GM23338 (cell line): Measurements from ENCODE around the gene ZNF784. TPM values are rescaled to one million over a fixed set of nuclear protein-coding genes. Genes with fewer than 3 reads are reported as not detected.

Experiments used
- ATAC-seq: fragments of 200-7000 bp; cut with Tn5 transposase; 3 replicates; pipeline ENCODE4 v1.9.1; 2020
- DNase-seq: peaks from one replicate; pipeline ENCODE4 v3.0.0-alpha.2; 2015; ENCODE audit warnings: low spot score
- H2AFZ ChIP-seq: fragments of 200-600 bp; sonication (generic); 2 replicates; pipeline ENCODE4 v1.8.0; 2016; ENCODE audit warnings: antibody characterized with exemption, mild to moderate bottlenecking, moderate library complexity
- H3F3A ChIP-seq: fragments of 200-600 bp; sonication (generic); replicated peaks from 2 replicates; pipeline ENCODE4 v1.8.0; 2017; ENCODE audit warnings: antibody characterized with exemption, mixed run types, low read depth
- H3K27ac ChIP-seq: fragments of 200-600 bp; sonication (generic); 2 replicates; pipeline ENCODE4 v1.6.1; 2016; ENCODE audit warnings: low read depth
- H3K27me3 ChIP-seq: fragments of 200-600 bp; sonication (generic); 2 replicates; pipeline ENCODE4 v1.8.0; 2016; ENCODE audit warnings: mild to moderate bottlenecking, mixed run types, moderate library complexity; ENCODE audit not compliant: insufficient read depth
- H3K36me3 ChIP-seq: fragments of 200-600 bp; sonication (generic); 2 replicates; pipeline ENCODE4 v1.8.0; 2016; ENCODE audit warnings: mild to moderate bottlenecking; ENCODE audit not compliant: insufficient read depth
- H3K4me1 ChIP-seq: fragments of 200-600 bp; sonication (generic); 2 replicates; pipeline ENCODE4 v1.8.0; 2016; ENCODE audit warnings: mild to moderate bottlenecking, moderate library complexity; ENCODE audit not compliant: insufficient read depth
- H3K4me2 ChIP-seq: fragments of 200-600 bp; sonication (generic); 2 replicates; pipeline ENCODE4 v1.7.1; 2017; ENCODE audit warnings: mixed run types
- H3K4me3 ChIP-seq: fragments of 200-600 bp; sonication (generic); 2 replicates; pipeline ENCODE4 v1.6.1; 2016; ENCODE audit warnings: mixed run types
- H3K79me2 ChIP-seq: fragments of 200-600 bp; sonication (generic); replicated peaks from 2 replicates; pipeline ENCODE4 v1.8.0; 2017; ENCODE audit warnings: mild to moderate bottlenecking; ENCODE audit not compliant: insufficient read depth
- H3K9me2 ChIP-seq: fragments of 200-600 bp; sonication (generic); 2 replicates; pipeline ENCODE4 v1.8.0; 2017; ENCODE audit not compliant: insufficient read depth
- H4K20me1 ChIP-seq: fragments of 200-600 bp; sonication (generic); replicated peaks from 2 replicates; pipeline ENCODE4 v1.8.0; 2017; ENCODE audit warnings: mild to moderate bottlenecking; ENCODE audit not compliant: insufficient read depth
- H3K27ac Mint-ChIP-seq: 2 replicates; pipeline ENCODE4 v1.8.0; 2020; ENCODE audit warnings: inconsistent platforms, mild to moderate bottlenecking, moderate library complexity, mixed read lengths
- H3K27me3 Mint-ChIP-seq: 3 replicates; pipeline ENCODE4 v1.8.0; 2022; ENCODE audit warnings: low read depth, mild to moderate bottlenecking, moderate library complexity, mixed read lengths, inconsistent platforms; ENCODE audit not compliant: insufficient read depth, poor library complexity
- H3K36me3 Mint-ChIP-seq: 3 replicates; pipeline ENCODE4 v1.8.0; 2021; ENCODE audit warnings: low read depth, mild to moderate bottlenecking, inconsistent platforms, moderate library complexity, mixed read lengths
- H3K4me1 Mint-ChIP-seq: 3 replicates; pipeline ENCODE4 v1.8.0; 2020; ENCODE audit warnings: mild to moderate bottlenecking, inconsistent platforms, mixed read lengths
- H3K4me3 Mint-ChIP-seq: 3 replicates; pipeline ENCODE4 v1.8.0; 2021; ENCODE audit warnings: moderate library complexity, mild to moderate bottlenecking, inconsistent platforms, mixed read lengths
- H3K9me3 Mint-ChIP-seq: 3 replicates; pipeline ENCODE4 v1.8.0; 2020; ENCODE audit warnings: moderate library complexity, mild to moderate bottlenecking, inconsistent platforms, mixed read lengths
- CREB1 ChIP-seq: fragments of 250-450 bp; sonication (Bioruptor Pico); IDR thresholded peaks from 2 replicates; pipeline ENCODE4 v1.5.0; 2020; ENCODE audit warnings: low read depth, mild to moderate bottlenecking, moderate library complexity
- EZH2phosphoT487 ChIP-seq: fragments of 200-600 bp; sonication (generic); IDR thresholded peaks from one replicate; pipeline ENCODE4 v1.8.1; 2018; ENCODE audit warnings: antibody characterized with exemption; ENCODE audit not compliant: unreplicated experiment
- NANOG ChIP-seq: IDR thresholded peaks from 2 replicates; pipeline ENCODE4 v1.6.1; 2016; ENCODE audit warnings: antibody characterized with exemption, borderline replicate concordance
- POLR2AphosphoS5 ChIP-seq: IDR thresholded peaks from 2 replicates; pipeline ENCODE4 v1.6.1; 2016; ENCODE audit warnings: antibody characterized with exemption, low read depth
- ZNF114 ChIP-seq: fragments of 250-450 bp; sonication (Bioruptor Pico); IDR thresholded peaks from 2 replicates; pipeline ENCODE4 v1.5.0; 2020; ENCODE audit warnings: mild to moderate bottlenecking, moderate library complexity
- ZNF331 ChIP-seq: fragments of 250-450 bp; sonication (Bioruptor Pico); IDR thresholded peaks from 2 replicates; pipeline ENCODE4 v1.5.0; 2020; ENCODE audit warnings: low read depth, mild to moderate bottlenecking, moderate library complexity
- polyA plus RNA-seq: library from polyadenylated mRNA; unstranded; fragments of >200 nt; fragmentation: Nextera tagmentation; extraction: Ambion mirVana; gene quantifications from 2 replicates; pipeline ENCODE4 v1.2.1, GENCODE V29; 2016
- total RNA-seq: library from RNA; depleted of rRNA; stranded (reverse); fragments of >200 nt; shearing (Covaris generic); gene quantifications from 2 replicates; pipeline ENCODE4 v1.2.3, GENCODE V29; 2014
- TF ChIP-seq, protein P1 (sequence below): IDR thresholded peaks from 2 replicates; pipeline ENCODE4 v1.6.1; 2016; ENCODE audit warnings: antibody characterized with exemption
- TF ChIP-seq, protein P2 (sequence below): IDR thresholded peaks from one replicate; pipeline ENCODE4 v1.6.1; 2018; ENCODE audit warnings: antibody characterized with exemption; ENCODE audit not compliant: unreplicated experiment
- TF ChIP-seq, protein P3 (sequence below): fragments of 250-450 bp; sonication (Bioruptor Pico); IDR thresholded peaks from 2 replicates; pipeline ENCODE4 v1.5.0; 2020; ENCODE audit warnings: mild to moderate bottlenecking, moderate library complexity

ZNF784 gene
- total and polyA plus RNA-seq, 2 experiments from 2014 or later: 1.5 to 6.7 TPM

DNA sequence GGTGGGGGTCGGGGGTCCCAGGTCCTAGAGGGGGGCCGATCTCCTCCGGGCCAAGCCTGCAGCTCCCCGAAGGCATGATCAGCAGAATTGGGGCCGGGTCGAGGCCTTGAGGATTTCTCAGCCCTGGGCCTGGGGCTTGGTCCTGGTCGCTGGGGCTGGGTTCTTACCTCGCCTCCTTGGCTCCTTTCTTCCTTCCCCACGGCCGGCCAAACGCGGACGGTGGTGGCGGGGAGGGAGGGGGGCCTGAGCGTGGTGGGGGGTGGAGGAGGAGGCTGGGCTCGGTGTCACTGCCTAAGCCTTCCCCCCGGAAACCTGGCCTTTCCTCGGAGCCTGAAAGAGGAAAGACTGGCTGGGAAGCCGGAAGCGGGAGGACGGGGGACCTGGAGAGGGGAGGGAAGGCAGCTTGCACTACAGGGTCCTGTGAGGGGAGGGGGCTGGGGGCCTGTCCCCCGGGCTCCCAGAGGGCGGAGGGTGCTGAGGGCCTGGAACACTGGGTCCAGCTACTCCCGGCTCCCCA is 43.7 kb downstream of the ZNF784 start, which contains the start of gene ZNF579 (continued):
- TF ChIP-seq, protein P1, sequence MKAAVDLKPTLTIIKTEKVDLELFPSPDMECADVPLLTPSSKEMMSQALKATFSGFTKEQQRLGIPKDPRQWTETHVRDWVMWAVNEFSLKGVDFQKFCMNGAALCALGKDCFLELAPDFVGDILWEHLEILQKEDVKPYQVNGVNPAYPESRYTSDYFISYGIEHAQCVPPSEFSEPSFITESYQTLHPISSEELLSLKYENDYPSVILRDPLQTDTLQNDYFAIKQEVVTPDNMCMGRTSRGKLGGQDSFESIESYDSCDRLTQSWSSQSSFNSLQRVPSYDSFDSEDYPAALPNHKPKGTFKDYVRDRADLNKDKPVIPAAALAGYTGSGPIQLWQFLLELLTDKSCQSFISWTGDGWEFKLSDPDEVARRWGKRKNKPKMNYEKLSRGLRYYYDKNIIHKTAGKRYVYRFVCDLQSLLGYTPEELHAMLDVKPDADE: peak; percentile 71; the same call in 1 of the 2 replicates
- TF ChIP-seq, protein P2, sequence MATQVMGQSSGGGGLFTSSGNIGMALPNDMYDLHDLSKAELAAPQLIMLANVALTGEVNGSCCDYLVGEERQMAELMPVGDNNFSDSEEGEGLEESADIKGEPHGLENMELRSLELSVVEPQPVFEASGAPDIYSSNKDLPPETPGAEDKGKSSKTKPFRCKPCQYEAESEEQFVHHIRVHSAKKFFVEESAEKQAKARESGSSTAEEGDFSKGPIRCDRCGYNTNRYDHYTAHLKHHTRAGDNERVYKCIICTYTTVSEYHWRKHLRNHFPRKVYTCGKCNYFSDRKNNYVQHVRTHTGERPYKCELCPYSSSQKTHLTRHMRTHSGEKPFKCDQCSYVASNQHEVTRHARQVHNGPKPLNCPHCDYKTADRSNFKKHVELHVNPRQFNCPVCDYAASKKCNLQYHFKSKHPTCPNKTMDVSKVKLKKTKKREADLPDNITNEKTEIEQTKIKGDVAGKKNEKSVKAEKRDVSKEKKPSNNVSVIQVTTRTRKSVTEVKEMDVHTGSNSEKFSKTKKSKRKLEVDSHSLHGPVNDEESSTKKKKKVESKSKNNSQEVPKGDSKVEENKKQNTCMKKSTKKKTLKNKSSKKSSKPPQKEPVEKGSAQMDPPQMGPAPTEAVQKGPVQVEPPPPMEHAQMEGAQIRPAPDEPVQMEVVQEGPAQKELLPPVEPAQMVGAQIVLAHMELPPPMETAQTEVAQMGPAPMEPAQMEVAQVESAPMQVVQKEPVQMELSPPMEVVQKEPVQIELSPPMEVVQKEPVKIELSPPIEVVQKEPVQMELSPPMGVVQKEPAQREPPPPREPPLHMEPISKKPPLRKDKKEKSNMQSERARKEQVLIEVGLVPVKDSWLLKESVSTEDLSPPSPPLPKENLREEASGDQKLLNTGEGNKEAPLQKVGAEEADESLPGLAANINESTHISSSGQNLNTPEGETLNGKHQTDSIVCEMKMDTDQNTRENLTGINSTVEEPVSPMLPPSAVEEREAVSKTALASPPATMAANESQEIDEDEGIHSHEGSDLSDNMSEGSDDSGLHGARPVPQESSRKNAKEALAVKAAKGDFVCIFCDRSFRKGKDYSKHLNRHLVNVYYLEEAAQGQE: peak; percentile 60

DNA sequence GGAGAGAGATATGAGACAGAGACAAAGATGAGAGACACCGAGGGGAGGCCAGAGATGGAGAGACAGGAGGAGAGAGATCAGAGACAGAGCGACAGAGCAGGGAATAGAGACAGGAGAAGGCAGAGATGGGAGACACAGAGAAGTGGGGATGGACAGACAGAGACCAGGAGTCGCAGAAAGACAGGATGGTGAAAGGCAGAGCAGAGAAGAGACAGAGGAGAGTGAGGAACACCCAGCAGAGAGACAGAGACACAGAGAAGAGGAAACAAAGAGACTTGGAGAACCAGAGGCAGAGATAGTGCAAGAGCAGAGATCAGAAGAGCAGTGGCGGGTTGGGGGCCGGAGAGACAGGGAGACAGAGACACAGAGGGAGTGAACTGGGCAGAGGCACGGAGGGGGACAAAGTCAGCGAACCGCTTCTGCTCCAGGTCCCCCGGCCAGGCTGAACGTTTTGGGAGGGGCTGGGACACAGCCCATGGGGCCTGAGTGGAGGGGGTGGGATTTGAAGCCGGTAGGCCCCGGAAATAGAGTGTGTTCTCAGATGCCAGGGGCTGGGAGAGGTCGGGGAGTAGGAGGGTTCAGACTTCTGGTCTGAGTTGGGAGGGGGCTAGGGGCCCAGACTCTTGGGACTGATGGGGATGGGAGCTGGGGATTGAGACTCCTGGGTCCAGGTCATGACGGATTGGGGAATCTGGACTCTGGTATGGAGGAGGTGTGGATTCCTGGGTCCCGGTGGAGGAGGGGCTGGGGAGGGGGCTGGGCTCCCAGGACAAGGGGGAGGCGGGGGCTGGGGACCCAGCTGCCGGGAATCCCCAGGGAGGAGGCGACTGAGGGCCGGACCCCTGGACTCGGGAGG is 44.4 kb downstream of the ZNF784 start:
- no peaks in the 10 kb centered on the region; the same call in none of the 2 replicates for H3K36me3 ChIP-seq
- peak overlapping the region; percentile 89 for H3K4me2 ChIP-seq
- Mint-ChIP-seq H3K4me1 (peaks cover 9% of the 10 kb centered on the region), H3K4me3 (peak overlapping the region; percentile 87), H3K27ac (peak overlapping the region; percentile 74), H3K36me3 (peaks cover 25% of the 10 kb centered on the region), H3K27me3 (peaks cover 15% of the 10 kb centered on the region), H3K9me3 (no peaks in the 10 kb centered on the region; the same call in 2 of the 3 replicates)
- DNase-seq (peak; percentile 52), ATAC-seq (peak; percentile 68)
- H4K20me1 ChIP-seq: no peaks in the 10 kb centered on the region
- peaks cover 14% of the 10 kb centered on the region for H3F3A ChIP-seq
- peak overlapping the region; percentile 55; the same call in 1 of the 2 replicates for H3K27ac ChIP-seq
- H3K27me3 ChIP-seq: no peaks in the 10 kb centered on the region
- H3K4me1 ChIP-seq: peaks cover under 1% of the 10 kb centered on the region; the same call in 1 of the 2 replicates
- H3K9me2 ChIP-seq: no peaks in the 10 kb centered on the region
- H3K4me3 ChIP-seq: peak overlapping the region; percentile 93
- peaks cover 13% of the 10 kb centered on the region; the same call in 1 of the 2 replicates for H3K79me2 ChIP-seq
- no peak overlapping the region for H2AFZ ChIP-seq
- TF ChIP-seq ZNF114 (CRISPR knock-in tag) (no peak), CREB1 (CRISPR knock-in tag) (no peak), POLR2AphosphoS5 (no peak), EZH2phosphoT487 (no peak), NANOG (no peak), ZNF331 (no peak)
- TF ChIP-seq, protein P1: no peak
- TF ChIP-seq, protein P3, sequence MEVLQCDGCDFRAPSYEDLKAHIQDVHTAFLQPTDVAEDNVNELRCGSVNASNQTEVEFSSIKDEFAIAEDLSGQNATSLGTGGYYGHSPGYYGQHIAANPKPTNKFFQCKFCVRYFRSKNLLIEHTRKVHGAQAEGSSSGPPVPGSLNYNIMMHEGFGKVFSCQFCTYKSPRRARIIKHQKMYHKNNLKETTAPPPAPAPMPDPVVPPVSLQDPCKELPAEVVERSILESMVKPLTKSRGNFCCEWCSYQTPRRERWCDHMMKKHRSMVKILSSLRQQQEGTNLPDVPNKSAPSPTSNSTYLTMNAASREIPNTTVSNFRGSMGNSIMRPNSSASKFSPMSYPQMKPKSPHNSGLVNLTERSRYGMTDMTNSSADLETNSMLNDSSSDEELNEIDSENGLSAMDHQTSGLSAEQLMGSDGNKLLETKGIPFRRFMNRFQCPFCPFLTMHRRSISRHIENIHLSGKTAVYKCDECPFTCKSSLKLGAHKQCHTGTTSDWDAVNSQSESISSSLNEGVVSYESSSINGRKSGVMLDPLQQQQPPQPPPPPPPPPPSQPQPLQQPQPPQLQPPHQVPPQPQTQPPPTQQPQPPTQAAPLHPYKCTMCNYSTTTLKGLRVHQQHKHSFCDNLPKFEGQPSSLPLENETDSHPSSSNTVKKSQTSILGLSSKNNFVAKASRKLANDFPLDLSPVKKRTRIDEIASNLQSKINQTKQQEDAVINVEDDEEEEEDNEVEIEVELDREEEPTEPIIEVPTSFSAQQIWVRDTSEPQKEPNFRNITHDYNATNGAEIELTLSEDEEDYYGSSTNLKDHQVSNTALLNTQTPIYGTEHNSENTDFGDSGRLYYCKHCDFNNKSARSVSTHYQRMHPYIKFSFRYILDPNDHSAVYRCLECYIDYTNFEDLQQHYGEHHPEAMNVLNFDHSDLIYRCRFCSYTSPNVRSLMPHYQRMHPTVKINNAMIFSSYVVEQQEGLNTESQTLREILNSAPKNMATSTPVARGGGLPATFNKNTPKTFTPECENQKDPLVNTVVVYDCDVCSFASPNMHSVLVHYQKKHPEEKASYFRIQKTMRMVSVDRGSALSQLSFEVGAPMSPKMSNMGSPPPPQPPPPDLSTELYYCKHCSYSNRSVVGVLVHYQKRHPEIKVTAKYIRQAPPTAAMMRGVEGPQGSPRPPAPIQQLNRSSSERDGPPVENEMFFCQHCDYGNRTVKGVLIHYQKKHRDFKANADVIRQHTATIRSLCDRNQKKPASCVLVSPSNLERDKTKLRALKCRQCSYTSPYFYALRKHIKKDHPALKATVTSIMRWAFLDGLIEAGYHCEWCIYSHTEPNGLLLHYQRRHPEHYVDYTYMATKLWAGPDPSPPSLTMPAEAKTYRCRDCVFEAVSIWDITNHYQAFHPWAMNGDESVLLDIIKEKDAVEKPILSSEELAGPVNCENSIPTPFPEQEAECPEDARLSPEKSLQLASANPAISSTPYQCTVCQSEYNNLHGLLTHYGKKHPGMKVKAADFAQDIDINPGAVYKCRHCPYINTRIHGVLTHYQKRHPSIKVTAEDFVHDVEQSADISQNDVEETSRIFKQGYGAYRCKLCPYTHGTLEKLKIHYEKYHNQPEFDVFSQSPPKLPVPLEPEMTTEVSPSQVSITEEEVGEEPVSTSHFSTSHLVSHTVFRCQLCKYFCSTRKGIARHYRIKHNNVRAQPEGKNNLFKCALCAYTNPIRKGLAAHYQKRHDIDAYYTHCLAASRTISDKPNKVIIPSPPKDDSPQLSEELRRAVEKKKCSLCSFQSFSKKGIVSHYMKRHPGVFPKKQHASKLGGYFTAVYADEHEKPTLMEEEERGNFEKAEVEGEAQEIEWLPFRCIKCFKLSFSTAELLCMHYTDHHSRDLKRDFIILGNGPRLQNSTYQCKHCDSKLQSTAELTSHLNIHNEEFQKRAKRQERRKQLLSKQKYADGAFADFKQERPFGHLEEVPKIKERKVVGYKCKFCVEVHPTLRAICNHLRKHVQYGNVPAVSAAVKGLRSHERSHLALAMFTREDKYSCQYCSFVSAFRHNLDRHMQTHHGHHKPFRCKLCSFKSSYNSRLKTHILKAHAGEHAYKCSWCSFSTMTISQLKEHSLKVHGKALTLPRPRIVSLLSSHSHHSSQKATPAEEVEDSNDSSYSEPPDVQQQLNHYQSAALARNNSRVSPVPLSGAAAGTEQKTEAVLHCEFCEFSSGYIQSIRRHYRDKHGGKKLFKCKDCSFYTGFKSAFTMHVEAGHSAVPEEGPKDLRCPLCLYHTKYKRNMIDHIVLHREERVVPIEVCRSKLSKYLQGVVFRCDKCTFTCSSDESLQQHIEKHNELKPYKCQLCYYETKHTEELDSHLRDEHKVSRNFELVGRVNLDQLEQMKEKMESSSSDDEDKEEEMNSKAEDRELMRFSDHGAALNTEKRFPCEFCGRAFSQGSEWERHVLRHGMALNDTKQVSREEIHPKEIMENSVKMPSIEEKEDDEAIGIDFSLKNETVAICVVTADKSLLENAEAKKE (CRISPR knock-in tag): no peak
